DOHH2 (cell line): ENCODE measurements around the gene ADCY5.

ENCODE experiments used
- H3F3A ChIP-seq: fragments of 200-600 bp; sonication (generic), shearing (Covaris generic); 2 replicates; pipeline ENCODE4 v1.6.0; 2016; ENCODE audit warnings: antibody characterized with exemption, mild to moderate bottlenecking; ENCODE audit not compliant: control insufficient read depth, insufficient read depth
- H3K27ac ChIP-seq: fragments of 200-600 bp; sonication (generic); 2 replicates; pipeline ENCODE4 v1.5.1; 2014; ENCODE audit warnings: low read depth, mild to moderate bottlenecking, low read length, moderate library complexity
- H3K27me3 ChIP-seq: fragments of 200-600 bp; sonication (generic); 2 replicates; pipeline ENCODE4 v1.6.1; 2014; ENCODE audit warnings: mild to moderate bottlenecking, low read length, mixed read lengths; ENCODE audit not compliant: control insufficient read depth
- H3K36me3 ChIP-seq: fragments of 200-600 bp; sonication (generic); 2 replicates; pipeline ENCODE4 v1.6.1; 2014; ENCODE audit warnings: mild to moderate bottlenecking, low read length, moderate library complexity, mixed read lengths; ENCODE audit not compliant: control insufficient read depth
- H3K4me1 ChIP-seq: fragments of 200-600 bp; sonication (generic); 2 replicates; pipeline ENCODE4 v1.6.1; 2014; ENCODE audit warnings: mild to moderate bottlenecking, low read length, mixed read lengths; ENCODE audit not compliant: control insufficient read depth
- H3K4me2 ChIP-seq: fragments of 200-600 bp; sonication (generic); 2 replicates; pipeline ENCODE4 v1.6.0; 2014; ENCODE audit warnings: mild to moderate bottlenecking, low read length, moderate library complexity
- H3K4me3 ChIP-seq: fragments of 200-600 bp; sonication (generic); 2 replicates; pipeline ENCODE4 v1.5.1; 2014; ENCODE audit warnings: mild to moderate bottlenecking, low read length, mixed read lengths
- H3K79me2 ChIP-seq: fragments of 200-600 bp; sonication (generic); 2 replicates; pipeline ENCODE4 v1.6.1; 2014; ENCODE audit warnings: mild to moderate bottlenecking, low read length, mixed read lengths; ENCODE audit not compliant: control insufficient read depth
- H3K9me2 ChIP-seq: fragments of 200-600 bp; sonication (generic); replicated peaks from 2 replicates; pipeline ENCODE4 v1.6.1; 2014; ENCODE audit warnings: mild to moderate bottlenecking, low read length, mixed read lengths; ENCODE audit not compliant: control insufficient read depth
- H3K9me3 ChIP-seq: fragments of 200-600 bp; sonication (generic); 2 replicates; pipeline ENCODE4 v1.6.1; 2014; ENCODE audit warnings: antibody characterized with exemption, low read length, mixed read lengths; ENCODE audit not compliant: control insufficient read depth, insufficient read depth
- H4K20me1 ChIP-seq: fragments of 200-600 bp; sonication (generic); 2 replicates; pipeline ENCODE4 v1.6.0; 2014; ENCODE audit warnings: low read depth, mild to moderate bottlenecking, antibody characterized with exemption, low read length, moderate library complexity; ENCODE audit not compliant: control insufficient read depth, insufficient read depth
- EZH2phosphoT487 ChIP-seq: fragments of 200-600 bp; sonication (generic); IDR thresholded peaks from 2 replicates; pipeline ENCODE4 v1.6.1; 2017; ENCODE audit warnings: borderline replicate concordance, mild to moderate bottlenecking, antibody characterized with exemption, low read length, moderate library complexity, mixed read lengths
- TF ChIP-seq, protein P1 (sequence below): fragments of 200-600 bp; sonication (generic); IDR thresholded peaks from one replicate; pipeline ENCODE4 v1.5.1; 2014; ENCODE audit warnings: antibody characterized with exemption, mild to moderate bottlenecking, low read depth, low read length; ENCODE audit not compliant: poor library complexity, severe bottlenecking

The ADCY5 gene

DNA sequence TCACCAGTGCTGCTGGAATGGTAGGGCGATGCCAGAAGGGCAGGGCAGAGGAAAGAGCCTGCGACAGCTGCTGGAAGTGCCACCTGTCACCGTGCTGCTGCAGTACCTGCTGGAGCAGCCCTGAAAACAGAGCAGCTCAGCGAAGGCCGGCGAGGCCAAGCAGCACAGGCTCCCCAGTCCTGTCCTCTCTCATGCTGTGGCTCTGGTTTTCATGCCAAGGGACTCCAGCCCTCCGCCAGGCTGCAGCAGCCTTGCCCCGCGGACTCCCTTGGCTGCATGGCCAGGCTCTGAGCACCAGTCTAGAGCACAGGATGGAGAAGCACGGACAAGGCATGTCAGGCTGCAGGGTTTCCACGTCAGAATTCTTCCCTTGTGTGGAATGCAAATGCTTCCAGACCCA, 43.9 kb downstream of the ADCY5 start:
- Histone ChIP-seq H3K79me2 (no peaks in the 10 kb centered on the region), H3K9me3 (no peaks in the 10 kb centered on the region), H3K4me1 (no peaks in the 10 kb centered on the region), H3K36me3 (no peaks in the 10 kb centered on the region), H4K20me1 (no peaks in the 10 kb centered on the region), H3K27me3 (peaks cover 2% of the 10 kb centered on the region; the same call in 1 of the 2 replicates), H3K27ac (no peak overlapping the region), H3K9me2 (no peaks in the 10 kb centered on the region), H3F3A (no peaks in the 10 kb centered on the region), H3K4me2 (no peak overlapping the region), H3K4me3 (no peak overlapping the region)
- TF ChIP-seq, protein P1, sequence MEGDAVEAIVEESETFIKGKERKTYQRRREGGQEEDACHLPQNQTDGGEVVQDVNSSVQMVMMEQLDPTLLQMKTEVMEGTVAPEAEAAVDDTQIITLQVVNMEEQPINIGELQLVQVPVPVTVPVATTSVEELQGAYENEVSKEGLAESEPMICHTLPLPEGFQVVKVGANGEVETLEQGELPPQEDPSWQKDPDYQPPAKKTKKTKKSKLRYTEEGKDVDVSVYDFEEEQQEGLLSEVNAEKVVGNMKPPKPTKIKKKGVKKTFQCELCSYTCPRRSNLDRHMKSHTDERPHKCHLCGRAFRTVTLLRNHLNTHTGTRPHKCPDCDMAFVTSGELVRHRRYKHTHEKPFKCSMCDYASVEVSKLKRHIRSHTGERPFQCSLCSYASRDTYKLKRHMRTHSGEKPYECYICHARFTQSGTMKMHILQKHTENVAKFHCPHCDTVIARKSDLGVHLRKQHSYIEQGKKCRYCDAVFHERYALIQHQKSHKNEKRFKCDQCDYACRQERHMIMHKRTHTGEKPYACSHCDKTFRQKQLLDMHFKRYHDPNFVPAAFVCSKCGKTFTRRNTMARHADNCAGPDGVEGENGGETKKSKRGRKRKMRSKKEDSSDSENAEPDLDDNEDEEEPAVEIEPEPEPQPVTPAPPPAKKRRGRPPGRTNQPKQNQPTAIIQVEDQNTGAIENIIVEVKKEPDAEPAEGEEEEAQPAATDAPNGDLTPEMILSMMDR, result no peak
- no peak for TF ChIP-seq EZH2phosphoT487

GRCh38 chr3:123404391-123404790, 44.5 kb downstream of the ADCY5 start:
- Histone ChIP-seq H3K9me3 (no peaks in the 10 kb centered on the region), H3F3A (no peaks in the 10 kb centered on the region), H3K9me2 (no peaks in the 10 kb centered on the region), H3K27me3 (peaks cover 8% of the 10 kb centered on the region; the same call in 1 of the 2 replicates), H3K27ac (no peak overlapping the region), H3K4me3 (no peak overlapping the region), H3K79me2 (no peaks in the 10 kb centered on the region), H4K20me1 (no peaks in the 10 kb centered on the region), H3K4me2 (no peak overlapping the region), H3K36me3 (no peaks in the 10 kb centered on the region), H3K4me1 (no peaks in the 10 kb centered on the region)
- TF ChIP-seq EZH2phosphoT487, result no peak
- TF ChIP-seq, protein P1, result no peak

DNA sequence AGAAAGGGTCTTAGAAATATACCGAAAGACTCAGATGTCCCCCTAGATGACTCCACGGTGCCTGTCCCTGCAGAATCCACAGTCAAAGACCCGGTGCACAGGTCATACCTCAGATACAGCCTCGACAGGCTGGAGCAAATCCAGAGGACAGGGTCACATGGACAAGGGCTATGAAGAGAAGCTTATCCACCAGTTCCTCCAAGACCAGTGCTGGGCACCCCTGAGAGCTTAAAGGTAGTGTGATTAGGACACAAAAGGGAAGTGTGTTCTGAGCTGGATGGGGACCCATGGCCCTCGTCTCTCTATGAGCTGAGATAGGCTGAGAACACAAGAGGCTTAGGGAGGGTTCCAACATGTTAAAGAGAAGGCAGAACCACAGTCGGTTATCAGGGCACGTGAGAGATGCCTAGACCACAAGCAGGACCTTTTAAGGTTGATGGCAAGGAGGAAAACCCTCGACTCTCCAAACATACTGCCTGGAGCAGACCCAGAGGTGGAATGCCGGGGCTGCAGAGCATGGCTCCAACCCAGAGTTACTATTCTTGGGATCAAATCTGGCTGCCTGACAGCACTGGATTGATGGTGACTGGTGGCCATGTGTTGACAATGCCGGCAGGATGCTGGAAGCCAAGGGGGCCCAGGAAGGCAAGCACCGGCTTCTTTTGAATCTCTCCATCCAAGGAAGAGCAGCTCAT, 46.9 kb downstream of the ADCY5 start:
- H3K9me3 ChIP-seq, result no peaks in the 10 kb centered on the region
- no peaks in the 10 kb centered on the region for H3K4me1 ChIP-seq
- H3K4me3 ChIP-seq, result no peak overlapping the region

More for the DNA sequence above, 46.9 kb downstream of the ADCY5 start:
- peaks cover 21% of the 10 kb centered on the region; the same call in 1 of the 2 replicates for H3K27me3 ChIP-seq
- H3K36me3 ChIP-seq, result no peaks in the 10 kb centered on the region
- no peaks in the 10 kb centered on the region for H4K20me1 ChIP-seq
- TF ChIP-seq, protein P1, result no peak
- no peak for TF ChIP-seq EZH2phosphoT487
- no peaks in the 10 kb centered on the region for H3F3A ChIP-seq
- H3K9me2 ChIP-seq, result no peaks in the 10 kb centered on the region
- no peak overlapping the region for H3K27ac ChIP-seq
- no peak overlapping the region for H3K4me2 ChIP-seq
- H3K79me2 ChIP-seq, result no peaks in the 10 kb centered on the region
